Measurements from ENCODE around the gene ZDHHC24. TPM values are rescaled to one million over a fixed set of nuclear protein-coding genes. Genes with fewer than 3 reads are reported as not detected.

Gene ZDHHC24
- total and polyA plus RNA-seq, 2 donors from 2014 or later = 13.2 to 18.7 TPM

DNA sequence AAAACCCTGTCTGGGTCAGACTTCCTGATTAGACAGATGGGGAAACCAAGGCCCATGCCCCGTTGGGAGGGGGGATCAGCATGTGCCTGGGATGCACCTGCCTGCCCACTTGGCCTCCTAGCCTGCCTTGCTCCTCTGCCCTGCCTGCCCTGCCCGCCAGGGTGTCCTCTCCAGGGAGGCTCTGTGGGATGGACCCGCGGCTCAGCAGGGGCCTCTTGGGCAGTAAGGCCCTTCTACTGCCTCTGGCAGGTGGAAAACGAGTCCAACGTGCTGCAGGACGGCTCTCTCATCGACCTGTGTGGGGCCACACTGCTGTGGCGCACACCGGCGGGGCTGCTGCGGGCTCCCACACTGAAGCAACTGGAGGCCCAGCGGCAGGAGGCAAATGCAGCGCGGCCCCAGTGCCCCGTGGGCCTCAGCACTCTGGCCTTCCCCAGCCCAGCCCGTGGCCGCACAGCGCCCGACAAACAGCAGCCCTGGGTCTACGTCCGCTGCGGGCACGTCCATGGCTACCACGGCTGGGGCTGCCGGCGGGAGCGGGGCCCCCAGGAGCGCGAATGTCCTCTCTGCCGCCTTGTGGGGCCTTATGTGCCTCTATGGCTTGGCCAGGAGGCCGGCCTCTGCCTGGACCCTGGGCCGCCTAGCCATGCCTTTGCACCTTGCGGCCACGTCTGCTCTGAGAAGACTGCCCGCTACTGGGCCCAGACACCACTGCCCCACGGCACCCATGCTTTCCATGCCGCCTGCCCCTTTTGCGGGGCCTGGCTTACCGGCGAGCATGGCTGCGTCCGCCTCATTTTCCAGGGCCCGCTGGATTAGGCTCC, 70.3 kb downstream of the ZDHHC24 start:
- no peak for FAIRE-seq
- intact Hi-C loops (cut with DNase I) = no loop called here
- TF ChIP-seq, protein P1, sequence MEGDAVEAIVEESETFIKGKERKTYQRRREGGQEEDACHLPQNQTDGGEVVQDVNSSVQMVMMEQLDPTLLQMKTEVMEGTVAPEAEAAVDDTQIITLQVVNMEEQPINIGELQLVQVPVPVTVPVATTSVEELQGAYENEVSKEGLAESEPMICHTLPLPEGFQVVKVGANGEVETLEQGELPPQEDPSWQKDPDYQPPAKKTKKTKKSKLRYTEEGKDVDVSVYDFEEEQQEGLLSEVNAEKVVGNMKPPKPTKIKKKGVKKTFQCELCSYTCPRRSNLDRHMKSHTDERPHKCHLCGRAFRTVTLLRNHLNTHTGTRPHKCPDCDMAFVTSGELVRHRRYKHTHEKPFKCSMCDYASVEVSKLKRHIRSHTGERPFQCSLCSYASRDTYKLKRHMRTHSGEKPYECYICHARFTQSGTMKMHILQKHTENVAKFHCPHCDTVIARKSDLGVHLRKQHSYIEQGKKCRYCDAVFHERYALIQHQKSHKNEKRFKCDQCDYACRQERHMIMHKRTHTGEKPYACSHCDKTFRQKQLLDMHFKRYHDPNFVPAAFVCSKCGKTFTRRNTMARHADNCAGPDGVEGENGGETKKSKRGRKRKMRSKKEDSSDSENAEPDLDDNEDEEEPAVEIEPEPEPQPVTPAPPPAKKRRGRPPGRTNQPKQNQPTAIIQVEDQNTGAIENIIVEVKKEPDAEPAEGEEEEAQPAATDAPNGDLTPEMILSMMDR (IDR thresholded peaks at IDR 0.05; ENCODE audit: borderline replicate concordance, extremely low read depth, insufficient read depth) = no peak

DNA sequence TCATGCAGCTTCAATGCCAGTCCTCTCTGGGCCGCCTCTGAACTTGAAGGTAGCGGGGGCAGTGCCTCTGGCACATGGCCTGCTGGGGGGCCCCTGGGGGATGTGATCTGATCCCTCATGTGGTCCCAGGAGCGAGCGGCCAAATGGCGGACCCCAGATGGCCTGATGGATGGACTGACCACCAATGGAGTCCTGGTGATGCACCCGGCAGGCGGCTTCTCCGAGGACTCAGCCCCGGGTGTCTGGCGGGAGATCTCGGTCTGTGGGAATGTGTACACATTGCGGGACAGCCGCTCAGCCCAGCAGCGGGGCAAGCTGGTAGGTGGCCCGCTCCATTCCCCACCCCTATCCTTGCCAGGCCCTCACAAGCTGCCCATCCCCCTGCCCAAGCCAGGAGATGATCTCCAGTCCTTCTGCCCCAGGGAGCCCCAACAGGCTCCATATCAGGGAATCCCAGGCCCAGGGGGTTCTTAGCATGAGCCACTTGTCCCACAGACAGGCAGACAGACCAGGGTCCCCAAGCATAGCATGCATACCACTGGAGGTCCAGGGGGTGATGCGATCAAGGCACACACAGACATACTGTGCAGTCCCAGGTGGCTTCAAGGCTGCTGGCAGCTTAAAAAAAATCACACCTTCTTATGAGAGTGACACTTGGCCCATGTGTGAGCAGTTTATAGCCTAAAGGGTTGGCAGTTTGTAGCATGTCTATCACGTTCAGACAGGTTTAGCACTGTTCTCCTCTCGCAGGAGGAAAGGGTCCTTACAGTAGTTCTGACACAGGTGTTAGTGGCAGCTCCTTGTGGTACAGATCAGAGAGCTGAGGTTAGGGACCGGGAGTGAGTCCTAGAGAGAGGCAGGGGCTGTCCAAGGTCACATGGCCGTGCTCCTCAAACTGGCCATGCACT, 72.0 kb downstream of the ZDHHC24 start:
- H3K36me3 ChIP-seq (ENCODE audit: control insufficient read depth in 2 of 3, insufficient read depth in 3 of 3, low read length in 3 of 3) = peaks cover 0 to 6% (median 5%) of the 10 kb centered on the region in 3 donors
- DNase-seq (no peak), FAIRE-seq (no peak)
- TF ChIP-seq, protein P1 (IDR thresholded peaks at IDR 0.05; ENCODE audit: borderline replicate concordance, extremely low read depth, insufficient read depth) = no peak
- peaks cover 0 to 2% (median 0%) of the 10 kb centered on the region in 3 donors for H3K4me1 ChIP-seq (ENCODE audit: control insufficient read depth in 2 of 3, insufficient read depth in 2 of 3, low read depth in 1 of 3, low read length in 3 of 3)
- H3K9ac ChIP-seq (ENCODE audit: low read length in 3 of 3) = no peak overlapping the region
- no peak overlapping the region for H3K4me3 ChIP-seq (ENCODE audit: low read length in 3 of 3)
- H3K27me3 ChIP-seq (ENCODE audit: control insufficient read depth, insufficient read depth, low read length) = no peaks in the 10 kb centered on the region
- intact Hi-C loops (cut with DNase I) = no loop called here
- H3K27ac ChIP-seq (ENCODE audit: low read depth in 2 of 2, low read length in 2 of 2) = no peak overlapping the region
- no peaks in the 10 kb centered on the region for H3K9me3 ChIP-seq (ENCODE audit: control insufficient read depth in 2 of 3, insufficient read depth in 1 of 3, low read length in 3 of 3)

More for the DNA sequence above, 70.3 kb downstream of the ZDHHC24 start:
- Histone ChIP-seq H3K4me3 (ENCODE audit: low read length in 3 of 3) (no peak overlapping the region), H3K4me1 (ENCODE audit: control insufficient read depth in 2 of 3, insufficient read depth in 2 of 3, low read depth in 1 of 3, low read length in 3 of 3) (peaks cover 0 to 6% (median 6%) of the 10 kb centered on the region in 3 donors), H3K36me3 (ENCODE audit: control insufficient read depth in 2 of 3, insufficient read depth in 3 of 3, low read length in 3 of 3) (peaks cover 0 to 6% (median 5%) of the 10 kb centered on the region in 3 donors), H3K27me3 (ENCODE audit: control insufficient read depth, insufficient read depth, low read length) (no peaks in the 10 kb centered on the region), H3K9me3 (ENCODE audit: control insufficient read depth in 2 of 3, insufficient read depth in 1 of 3, low read length in 3 of 3) (no peaks in the 10 kb centered on the region), H3K9ac (ENCODE audit: low read length in 3 of 3) (no peak overlapping the region), H3K27ac (ENCODE audit: low read depth in 2 of 2, low read length in 2 of 2) (no peak overlapping the region)
- DNase-seq = peak in 1 of 5 donors; percentile 52

DNA sequence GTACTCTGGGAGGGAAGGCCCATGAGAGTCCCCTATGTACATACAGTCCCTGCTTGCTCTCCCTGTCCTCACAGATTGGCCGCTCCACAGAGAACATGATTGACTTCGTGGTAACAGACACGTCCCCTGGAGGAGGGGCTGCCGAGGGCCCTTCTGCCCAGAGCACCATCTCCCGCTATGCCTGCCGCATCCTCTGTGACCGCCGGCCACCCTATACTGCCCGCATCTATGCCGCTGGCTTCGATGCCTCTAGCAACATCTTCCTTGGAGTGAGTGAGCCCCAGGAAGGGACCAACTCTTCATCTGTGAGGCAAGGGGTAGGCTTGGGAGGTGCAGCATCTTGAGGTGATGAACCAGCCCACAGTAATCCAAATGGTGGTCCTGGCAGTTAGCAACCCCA, 72.7 kb downstream of the ZDHHC24 start:
- Histone ChIP-seq H3K27ac (ENCODE audit: low read depth in 2 of 2, low read length in 2 of 2) (no peak overlapping the region), H3K9ac (ENCODE audit: low read length in 3 of 3) (no peak overlapping the region), H3K36me3 (ENCODE audit: control insufficient read depth in 2 of 3, insufficient read depth in 3 of 3, low read length in 3 of 3) (peaks cover 0 to 6% (median 5%) of the 10 kb centered on the region in 3 donors), H3K27me3 (ENCODE audit: control insufficient read depth, insufficient read depth, low read length) (no peaks in the 10 kb centered on the region), H3K9me3 (ENCODE audit: control insufficient read depth in 2 of 3, insufficient read depth in 1 of 3, low read length in 3 of 3) (no peaks in the 10 kb centered on the region), H3K4me3 (ENCODE audit: low read length in 3 of 3) (no peak overlapping the region), H3K4me1 (ENCODE audit: control insufficient read depth in 2 of 3, insufficient read depth in 2 of 3, low read depth in 1 of 3, low read length in 3 of 3) (no peaks in the 10 kb centered on the region)
- TF ChIP-seq, protein P1 (IDR thresholded peaks at IDR 0.05; ENCODE audit: borderline replicate concordance, extremely low read depth, insufficient read depth) = no peak
- intact Hi-C loops (cut with DNase I) = no loop called here
- DNase-seq (peak in 1 of 5 donors; percentile 62), FAIRE-seq (no peak)

Data from kidney (tissue), 14 donors.